ENCODE data around the gene LRBA.
"Not testable (repeated sequence)": the region's sequence is repeated elsewhere in the genome, so short reads cannot be mapped to it uniquely, and the experiment has no call there.

LRBA gene

DNA sequence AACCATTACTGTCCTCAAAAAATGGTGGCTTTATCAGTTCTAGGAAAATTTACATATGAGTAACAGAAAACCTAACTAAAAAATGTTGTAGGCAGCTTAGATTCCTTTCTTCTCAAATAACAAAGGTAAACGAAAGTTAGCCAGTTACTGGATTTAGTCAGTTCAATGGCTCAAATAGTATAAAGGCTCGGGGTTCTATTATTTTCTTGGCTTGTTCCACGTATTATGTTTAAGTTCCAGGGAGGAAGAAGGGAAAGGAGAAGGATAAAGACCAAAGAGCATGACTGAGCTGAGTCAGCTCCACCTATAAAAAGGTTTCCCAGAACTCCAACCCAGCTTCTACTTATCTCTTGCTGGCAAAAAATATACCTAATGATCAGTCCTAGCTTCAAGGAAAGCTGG is 474.1 kb downstream of the LRBA start:
- no peak for DNase-seq

DNA sequence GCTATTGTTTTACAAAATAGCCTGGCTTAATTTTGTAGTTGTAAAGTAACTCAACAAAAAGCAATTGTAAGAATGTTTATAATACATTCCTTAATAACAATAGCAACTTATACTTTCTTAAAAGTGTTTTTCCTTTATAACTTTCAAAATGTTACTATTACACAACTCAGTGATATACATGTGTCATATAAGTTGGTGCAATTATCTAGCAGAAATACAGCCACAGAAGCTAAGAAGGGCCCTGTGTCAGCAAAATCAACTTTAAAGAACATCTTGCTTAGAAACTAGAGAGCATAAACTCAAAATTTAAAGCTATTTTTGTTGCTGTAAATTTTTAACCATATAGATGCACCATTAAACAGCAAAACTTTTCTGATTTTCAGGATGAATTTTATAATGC is 474.5 kb downstream of the LRBA start:
- no peak for DNase-seq

DNA sequence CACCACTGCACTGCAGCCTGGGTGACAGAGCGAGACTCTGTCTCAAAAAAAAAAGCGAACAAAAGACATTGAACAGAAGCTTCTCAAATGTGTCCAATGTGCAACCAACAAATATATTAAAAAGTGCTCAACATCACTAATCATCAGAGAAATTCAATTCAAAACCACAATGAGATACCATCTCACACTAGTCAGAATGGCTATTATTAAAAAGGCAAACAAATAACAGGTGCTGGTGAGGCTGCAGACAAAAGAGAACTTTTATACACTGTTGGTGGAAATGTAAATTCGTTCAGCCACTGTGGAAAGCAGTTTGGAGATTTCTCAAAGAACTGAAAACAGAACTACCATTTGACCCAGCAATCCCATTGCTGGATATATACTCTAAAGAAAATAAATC is 477.2 kb downstream of the LRBA start:
- not testable (repeated sequence) for DNase-seq

DNA sequence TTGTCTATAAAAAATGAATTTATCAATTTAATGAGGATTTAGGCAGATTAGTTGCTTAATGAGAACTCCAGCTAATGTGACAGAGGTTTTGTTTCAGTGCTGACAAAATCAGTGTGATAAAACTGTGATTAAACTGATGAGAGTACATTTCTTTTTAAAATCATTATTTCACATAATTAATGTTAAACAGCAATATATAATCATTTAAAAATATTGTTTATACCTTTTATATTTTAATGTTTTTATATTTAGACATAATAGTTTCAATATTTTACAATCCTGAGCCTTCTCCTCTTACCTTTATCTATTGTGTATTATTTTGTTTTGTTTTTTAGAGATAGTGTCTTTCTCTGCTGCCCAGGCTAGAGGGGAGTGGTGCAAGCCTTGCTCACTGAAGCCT is 480.3 kb downstream of the LRBA start:
- DNase-seq = no peak

DNA sequence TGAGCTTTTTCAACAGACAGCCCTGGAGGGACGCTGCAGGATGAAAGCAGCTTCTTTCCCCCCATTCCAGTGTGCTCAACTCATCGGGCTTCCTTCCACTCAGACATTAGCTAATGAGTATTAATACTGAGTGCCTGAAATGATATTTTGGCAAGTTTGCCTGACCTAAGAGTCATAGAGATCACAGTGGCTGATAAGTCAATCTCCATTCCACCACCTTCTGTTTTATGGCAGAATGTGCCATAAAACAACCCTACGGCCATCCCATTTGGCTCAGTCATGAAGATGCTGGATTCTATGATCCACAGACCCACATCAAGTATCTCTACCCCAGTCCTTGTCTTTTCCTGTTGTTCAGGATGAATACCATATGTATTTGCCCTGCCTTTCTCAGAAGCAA is 481.4 kb downstream of the LRBA start:
- no peak for DNase-seq

DNA sequence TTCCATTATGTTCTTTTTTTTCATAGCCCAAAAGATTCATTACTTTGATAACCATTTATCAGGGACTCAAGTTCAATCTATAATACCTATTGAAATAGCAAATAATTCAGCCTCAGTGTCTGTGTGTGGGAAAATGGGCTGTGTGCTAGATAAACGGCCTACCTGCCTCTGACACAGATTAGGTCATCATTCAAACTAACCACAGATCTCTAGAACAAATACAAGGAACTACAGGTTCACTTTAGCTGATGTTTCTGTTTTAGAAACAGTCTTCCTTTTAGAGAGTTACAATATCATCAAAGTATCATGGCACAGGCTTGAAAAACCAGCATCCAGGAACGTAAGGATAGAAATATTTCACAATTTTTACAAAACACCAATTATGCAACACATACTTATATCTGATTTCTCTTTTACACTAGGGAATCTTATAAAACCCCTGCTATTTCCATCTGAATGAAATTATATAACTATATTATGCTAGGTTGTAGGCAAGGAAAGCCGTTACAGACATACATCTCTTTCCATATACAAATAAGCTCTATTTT is 489.7 kb downstream of the LRBA start:
- no peak for DNase-seq

DNA sequence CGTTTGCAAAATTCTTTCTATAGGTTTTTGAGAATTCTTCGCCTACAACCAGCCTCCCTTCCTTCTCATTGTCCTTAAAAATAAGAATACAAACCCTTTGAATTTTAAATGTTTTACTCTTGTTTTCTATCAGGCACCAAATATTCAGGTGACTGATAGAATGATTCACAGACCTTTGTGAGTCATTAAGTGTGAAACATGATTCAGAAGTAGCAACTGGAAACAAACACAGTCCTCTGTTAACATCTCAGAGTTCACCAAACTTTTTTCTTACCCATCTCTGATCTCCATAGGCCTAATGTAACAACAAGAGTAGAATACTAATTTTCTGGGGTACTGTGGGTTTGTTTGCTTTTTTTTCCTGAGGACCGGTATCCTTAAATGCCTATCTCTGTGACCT is 496.5 kb downstream of the LRBA start:
- no peak for DNase-seq

DNA sequence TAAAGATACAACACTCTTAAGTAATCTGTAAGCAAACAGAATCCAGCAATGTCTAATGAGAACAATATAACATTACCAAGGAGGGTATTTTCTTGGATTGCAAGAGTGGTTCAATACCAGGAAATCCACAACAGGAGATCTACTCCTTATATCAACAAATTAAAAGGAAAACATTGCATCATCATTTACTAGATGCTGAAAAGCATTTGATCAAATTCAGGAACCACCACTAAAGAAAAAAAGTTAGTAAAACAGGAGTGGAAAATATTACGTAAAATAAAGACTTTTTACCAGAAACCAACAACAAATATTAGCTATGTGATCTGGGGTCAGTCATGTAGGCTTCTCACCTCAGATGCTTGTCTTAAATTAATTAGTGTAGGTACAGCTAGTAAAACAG is 499.9 kb downstream of the LRBA start:
- DNase-seq = no peak

DNA sequence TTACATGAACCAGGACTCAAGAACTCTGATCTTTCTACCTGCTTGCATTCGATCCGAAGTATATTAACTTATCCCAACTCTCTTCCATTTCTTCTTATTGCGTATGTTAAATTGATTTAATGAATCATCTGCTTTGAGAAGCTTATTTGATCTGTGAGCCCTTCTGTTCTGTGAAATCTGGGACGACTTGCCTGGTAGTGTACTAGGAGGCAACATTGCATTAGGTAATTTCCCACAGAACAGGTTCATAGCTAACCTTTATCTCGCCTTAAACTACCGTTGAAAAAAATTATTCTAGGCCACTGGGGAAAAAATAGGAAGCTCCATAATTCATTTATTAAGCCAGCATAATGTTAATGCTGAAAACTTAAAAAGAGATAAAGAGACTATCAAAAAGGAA is 500.4 kb downstream of the LRBA start:
- DNase-seq = no peak

DNA sequence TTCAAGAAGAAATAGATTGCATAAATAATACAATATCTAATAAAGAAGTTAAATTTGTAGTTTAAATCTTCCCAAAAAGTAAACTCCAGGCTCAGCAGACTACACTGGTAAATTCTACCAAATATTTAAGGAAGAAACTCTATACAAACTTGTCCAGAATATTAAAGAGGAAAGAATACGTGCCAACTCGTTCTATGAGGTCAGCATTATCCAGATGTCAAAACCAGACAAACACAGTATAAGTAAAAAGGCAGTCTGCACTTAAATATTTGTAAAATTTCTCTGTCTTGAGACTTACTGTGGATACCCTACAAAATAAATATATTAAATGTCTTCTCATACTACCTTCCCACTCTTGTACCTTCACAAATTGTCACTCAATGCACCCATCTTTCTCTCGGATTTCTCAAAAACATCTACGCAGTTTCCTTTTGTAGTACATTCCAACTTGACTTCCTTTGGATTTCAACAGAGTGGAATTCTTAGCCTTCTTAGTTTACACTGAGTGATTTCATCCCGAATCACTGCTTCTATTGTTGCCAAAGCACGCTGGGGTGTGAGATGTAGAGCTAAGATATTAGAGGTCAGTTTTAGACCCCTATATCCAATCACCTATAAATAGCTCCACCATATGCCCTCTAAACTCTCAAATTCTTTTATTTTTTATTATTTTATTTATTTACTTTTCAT is 504.8 kb downstream of the LRBA start:
- no peak for DNase-seq

DNA sequence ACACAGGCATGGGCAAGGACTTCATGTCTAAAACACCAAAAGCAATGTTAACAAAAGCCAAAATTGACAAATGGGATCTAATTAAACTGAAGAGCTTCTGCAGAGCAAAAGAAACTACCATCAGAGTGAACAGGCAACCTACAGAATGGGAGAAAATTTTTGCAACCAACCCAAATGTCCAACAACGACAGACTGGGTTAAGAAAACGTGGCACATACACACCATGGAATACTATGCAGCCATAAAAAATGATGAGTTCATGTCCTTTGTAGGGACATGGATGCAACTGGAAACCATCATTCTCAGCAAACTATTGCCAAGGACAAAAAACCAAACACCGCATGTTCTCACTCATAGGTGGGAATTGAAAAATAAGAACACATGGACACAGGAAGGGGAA is 507.4 kb downstream of the LRBA start:
- not testable (repeated sequence) for DNase-seq

DNA sequence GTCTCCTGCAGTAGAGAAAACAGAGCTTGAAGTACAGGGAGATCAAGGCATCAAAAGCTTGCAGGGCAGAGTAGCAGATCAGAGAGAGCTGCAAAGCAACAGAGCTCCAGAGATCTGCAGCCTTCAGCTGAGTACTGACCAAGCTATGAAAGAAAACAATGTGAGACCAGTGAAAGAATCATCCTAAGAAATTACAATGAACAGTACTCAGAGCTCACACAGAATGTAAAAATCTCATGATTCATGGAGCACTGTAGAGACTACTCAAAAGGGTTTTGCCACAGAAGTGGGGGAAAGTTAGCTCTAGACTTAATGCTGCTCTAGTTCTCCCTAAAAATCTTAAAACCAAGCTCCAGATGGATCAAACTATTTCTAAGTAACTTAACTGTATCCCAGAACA is 513.1 kb downstream of the LRBA start:
- no peak for DNase-seq

DNA sequence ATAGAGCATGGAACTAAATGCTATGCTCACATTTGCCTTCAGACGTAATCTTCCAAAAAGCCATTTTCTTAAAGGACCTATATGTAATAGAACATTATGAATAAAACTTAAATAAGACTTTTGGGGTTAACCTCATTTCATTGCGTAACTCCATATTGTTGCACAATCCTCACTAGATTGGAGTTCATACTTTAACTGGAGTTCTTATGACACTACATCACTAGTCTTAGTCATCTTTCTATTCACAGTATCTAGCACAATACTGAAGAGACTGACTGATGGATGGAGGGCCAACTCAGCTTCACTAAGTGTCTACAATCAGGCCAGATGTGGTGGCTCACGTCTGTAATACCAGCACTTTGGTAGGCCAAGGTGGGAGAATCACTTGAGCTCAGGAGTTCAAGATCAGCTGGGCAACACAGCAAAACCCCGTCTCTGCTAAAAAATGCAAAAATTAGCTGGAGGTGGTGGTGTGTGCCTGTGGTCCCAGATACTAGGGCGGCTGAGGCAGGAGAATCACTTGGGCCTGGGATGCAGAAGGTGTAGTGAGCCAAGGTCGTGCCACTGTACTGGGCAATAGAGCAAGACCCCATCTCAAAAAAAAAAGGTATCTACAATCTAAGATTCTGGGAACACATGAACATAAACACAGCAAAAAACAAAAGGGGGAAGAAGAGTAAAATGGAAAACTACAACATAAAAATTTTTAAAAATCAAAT is 513.9 kb downstream of the LRBA start:
- DNase-seq = no peak

DNA sequence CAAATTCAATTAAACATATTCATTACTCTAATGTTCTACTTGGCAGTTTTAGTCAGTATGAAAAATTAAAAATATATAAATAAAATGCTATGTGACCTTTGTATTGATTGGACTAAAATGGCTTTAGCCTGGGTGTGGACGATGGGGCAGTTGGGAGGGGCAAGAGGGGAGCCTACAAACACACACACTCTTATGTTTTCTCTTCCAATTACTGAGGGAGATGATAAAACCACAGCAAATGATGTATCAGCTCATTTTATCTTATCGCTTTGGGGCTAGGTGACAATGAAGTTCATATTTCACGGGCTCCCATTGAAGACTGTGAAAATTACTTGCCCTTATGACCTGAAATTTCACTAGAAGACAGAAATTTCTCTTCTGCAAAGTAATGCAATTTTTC is 517.5 kb downstream of the LRBA start:
- no peak for DNase-seq

DNA sequence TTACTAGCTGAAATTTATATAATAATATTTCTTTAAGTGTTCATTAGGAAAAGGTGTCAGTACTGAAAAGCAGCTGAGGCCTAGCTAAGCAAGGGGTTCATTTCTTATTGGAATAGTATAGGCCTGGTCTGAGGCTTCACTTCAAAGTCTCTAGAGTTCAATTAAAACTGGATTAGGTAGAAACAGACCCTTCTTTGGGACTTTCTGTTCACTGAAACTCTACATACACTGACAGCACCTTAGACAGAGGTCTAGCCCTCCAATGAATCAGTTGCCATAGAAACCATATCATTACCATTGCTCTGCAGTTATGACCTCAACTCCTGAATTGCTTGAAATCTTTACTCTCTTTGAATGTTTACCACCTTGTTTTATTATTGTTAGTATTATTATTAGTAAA is 519.5 kb downstream of the LRBA start:
- no peak for DNase-seq

DNA sequence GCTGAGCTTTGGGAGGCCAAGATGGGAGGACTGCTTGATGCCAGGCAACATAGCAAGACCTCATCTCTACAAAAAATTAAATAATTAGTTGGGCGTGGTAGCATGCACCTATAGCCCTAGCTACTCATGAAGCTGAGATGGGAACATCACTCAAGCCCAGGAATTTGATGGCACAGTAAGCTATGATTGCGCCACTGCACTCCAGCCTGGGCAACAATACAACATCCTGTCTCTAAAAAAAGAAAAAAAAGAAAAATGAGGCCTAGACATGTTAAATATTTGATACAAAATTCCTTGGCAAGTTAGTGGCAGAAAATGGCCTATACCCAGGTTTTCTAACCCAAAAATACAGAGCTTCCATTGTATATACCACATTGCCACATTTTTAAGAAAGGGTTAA is 521.2 kb downstream of the LRBA start:
- DNase-seq = no peak

DNA sequence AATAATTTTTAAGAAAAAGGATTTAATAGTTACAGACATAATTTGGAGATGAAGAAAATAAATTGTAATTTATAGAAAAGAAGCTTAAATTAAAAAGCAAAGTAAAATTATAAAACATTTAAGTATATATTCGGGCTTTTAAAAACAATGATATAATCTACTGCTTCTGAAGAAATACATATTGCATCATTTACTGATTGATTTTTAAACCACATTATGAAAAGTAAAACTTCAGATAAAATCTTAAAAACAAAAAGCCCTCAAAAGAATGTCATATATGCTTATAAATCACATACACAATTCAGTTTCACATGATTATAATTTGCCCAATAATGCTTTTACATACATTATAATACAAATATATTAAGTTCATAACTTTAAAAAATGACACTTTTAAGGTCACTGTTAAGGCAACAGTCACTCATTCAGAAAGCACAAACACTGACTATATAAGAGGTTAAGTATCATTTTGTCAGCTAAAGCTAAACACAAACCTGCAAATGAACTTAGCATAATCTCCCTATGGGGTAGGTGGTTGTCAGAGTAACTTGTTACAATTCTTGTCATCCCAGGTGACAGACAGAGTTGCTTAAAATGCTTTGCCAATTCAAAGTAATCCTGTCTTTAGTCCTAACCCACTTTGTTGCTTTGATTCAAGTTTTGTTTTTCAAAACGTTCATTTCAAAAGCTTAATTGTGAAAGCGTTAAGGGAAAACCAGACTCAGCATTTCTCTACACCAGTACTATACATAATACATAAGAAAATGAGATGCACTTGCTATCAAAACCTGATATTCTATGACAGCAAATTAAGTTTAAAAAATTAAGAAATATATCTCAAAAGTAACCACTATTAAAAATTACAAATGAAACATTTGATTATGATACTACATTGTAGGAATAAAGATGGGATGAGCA is 523.7 kb downstream of the LRBA start:
- DNase-seq = no peak

DNA sequence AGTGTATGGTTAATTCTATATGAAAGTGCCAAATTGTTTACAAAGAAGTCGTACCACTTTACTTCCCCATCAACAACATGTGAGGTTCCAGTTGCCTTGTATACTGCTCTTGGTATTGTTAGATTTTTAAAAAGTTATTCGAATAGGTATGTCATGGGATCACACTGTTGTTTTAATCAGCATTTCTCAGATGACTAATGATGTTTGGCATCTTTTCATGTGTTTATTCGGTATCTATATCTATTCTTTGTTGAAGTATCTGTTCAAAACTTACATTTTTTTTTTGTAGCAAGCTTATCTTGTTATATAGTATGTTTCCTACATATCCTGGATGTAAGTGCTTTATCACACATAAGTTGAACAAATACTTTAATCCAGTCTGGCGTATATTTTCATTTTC is 532.5 kb downstream of the LRBA start:
- DNase-seq = no peak

DNA sequence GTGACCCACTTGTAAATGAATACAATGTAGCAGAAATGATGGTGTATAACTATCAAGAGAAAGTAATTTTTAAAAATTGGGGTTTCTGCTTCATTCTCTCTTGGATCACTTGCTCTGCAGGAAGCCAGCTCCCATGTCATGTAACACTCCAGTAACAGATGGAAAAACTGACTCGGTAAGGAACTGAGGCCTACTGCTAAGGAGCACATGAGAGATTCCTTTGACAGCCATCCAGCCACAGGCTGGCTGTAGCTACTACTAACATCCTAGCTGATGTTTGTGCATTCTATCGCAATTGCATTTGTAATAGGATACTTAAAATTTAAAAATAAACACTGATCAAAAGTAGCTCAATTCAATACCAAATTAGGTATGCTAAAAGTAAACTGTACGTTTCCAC is 535.4 kb downstream of the LRBA start:
- DNase-seq = no peak

DNA sequence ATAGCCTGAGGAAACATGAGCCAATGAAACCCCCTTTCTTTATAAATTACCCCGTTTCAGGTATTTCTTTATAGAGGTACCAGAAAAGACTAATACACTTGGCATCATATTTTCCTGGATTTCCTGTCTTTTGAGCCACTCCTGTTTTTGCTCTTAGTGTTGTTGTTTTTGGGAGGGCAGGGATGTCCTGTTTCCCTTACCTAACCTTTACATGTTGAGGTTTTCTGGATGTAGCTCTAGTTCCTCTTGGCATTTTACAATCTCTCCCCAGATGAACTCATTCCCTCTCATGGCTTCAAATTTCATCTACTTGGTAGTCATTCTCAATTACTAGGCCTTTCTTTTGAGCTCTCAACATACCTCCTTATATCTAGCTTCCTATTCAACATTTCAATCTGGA is 537.2 kb downstream of the LRBA start:
- no peak for DNase-seq

DNA sequence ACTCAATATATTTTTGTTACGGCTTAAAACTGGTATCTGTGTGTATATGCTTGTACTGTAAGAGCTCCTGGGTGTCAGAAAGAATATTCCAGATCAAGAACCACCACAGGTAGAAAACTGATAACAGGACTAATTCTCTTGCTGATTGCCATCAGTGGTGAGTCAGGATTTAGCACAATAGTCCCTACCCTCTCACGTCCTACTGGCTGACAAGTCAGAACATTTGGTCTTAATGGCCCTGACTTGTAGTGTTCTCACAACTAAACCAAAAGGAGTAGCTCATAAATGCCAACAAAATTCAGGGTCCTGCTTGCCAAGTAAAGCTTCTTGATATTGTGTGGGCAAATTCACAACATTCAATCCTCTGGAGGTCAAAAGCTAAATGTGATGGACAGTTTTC is 538.3 kb downstream of the LRBA start:
- DNase-seq = no peak

DNA sequence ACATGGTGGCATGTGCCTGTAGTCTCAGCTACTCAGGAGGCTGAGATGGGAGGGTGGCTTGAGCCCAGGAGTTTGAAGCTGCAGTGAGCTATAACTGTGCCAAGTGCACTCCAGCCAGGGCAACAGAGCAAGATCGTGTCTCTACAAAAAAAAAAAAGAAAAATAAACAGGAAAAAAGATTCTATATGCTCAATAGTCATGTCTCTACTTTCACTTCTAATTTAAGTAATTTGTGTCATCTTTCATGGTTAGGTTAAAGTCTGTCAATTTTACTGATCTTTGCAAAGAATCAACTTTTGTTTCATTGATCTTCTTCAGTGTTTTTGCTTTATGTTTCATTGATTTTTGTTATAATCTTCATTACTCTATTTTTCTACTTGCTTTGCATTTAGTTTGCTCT is 539.3 kb downstream of the LRBA start:
- no peak for DNase-seq

DNA sequence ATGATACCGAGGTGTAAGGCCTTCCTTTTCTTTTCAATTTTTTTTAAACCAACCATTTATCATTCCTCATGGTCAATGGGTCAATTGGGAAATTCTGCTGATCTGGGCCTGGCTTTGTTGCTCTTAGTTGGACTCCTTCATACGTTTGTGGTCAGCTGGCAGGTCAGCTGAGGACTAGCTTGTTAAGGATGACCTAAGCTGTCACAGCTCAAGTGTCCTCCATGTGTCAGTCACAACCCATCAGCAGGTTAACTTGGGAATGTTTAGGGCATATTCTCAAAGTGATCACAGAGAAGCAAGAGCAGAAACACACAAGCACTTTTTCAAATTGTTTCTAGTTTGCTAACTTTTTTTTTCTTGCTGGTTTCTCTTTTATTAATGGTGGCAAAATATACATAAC is 550.6 kb downstream of the LRBA start:
- no peak for DNase-seq

DNA sequence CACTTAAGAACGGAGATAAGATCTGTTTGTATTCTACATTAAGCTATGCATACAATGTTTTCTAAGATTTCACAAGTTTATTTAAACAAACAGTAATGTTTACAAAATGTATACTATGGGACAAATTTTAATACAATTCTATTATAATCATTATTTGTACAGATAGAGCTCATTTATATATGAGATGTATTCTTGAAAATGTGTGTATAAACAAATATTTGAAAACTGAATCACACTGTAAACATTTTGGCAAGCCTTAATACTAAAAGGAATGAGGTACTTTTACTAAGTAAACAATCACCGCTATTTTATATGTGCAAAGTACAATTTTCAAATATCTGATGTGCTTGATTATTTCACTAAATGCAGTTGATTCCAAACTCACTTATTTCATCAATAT is 552.3 kb downstream of the LRBA start:
- DNase-seq = no peak
